BJ (cell line): ENCODE results near the gene KDM4C. TPM values are rescaled to one million over a fixed set of nuclear protein-coding genes. Genes with fewer than 3 reads are reported as not detected.

Experiments
- CTCF ChIA-PET: fragments of 350-600 bp; formaldehyde crosslinking; extraction: SDS; loops from one replicate; lab custom pipeline; 2021; ENCODE audit warnings: antibody characterized with exemption, inconsistent platforms; lab: Yijun Ruan, JAX
- POLR2A ChIA-PET: fragments of 300-600 bp; sonication (Branson Sonifier 250); formaldehyde crosslinking; extraction: SDS; loops from one replicate; lab custom pipeline; 2021; ENCODE audit warnings: antibody characterized with exemption; lab: Charles Lee
- DNase-seq: peaks from one replicate; pipeline ENCODE4 v3.0.0-alpha.2; 2011; ENCODE audit warnings: low read depth
- H3K27me3 ChIP-seq: 2 replicates; pipeline ENCODE4 v1.6.0; 2011; ENCODE audit warnings: low read length; ENCODE audit not compliant: control insufficient read depth, insufficient read depth
- H3K36me3 ChIP-seq: 2 replicates; pipeline ENCODE4 v1.5.1; 2011; ENCODE audit warnings: low read length; ENCODE audit not compliant: control insufficient read depth, insufficient read depth
- H3K4me3 ChIP-seq: 2 replicates; pipeline ENCODE4 v1.5.1; 2011; ENCODE audit warnings: low read depth, mild to moderate bottlenecking, control low read depth, low read length
- polyA plus RNA-seq: library from polyadenylated mRNA; depleted of rRNA; stranded (reverse); fragments of >200 nt; gene quantifications from 2 replicates; pipeline ENCODE4 v1.2.3, GENCODE V29; 2011
- TF ChIP-seq, protein P1 (sequence below): IDR thresholded peaks from 2 replicates; pipeline ENCODE4 v1.5.1; 2011; ENCODE audit warnings: low read depth, mild to moderate bottlenecking, control low read depth, inconsistent platforms, low read length, moderate library complexity; ENCODE audit not compliant: insufficient read depth

Gene KDM4C
- polyA plus RNA-seq, 1 experiment, result 11.3 TPM

DNA sequence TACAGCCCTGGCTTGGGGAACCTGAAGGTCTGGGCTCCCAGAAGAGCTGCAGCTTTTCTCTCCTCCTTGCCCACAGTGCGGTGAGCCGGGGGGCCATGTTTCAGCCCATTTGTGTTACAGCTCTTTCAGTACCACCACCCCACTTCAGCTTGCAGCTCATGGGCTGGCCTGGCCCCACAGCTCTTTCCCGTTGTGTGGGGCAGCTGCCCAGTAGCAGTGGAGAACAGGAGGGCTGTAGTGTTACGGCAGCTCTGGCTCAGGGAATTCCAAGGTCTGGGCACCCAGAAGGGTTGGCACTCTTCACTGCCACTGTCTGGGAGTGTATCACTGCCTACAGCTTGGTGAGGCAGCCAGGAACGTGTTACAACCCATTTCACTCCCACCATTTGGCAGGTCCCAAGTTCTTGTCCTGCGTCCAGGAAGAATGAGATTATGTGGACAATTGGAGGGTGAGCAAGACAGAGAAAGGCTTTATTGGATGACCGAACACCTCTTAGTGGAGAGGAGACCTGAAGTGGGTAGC is 390.5 kb downstream of the KDM4C start:
- no peak for DNase-seq
- ChIA-PET POLR2A (no interaction called here), CTCF (interaction anchor here (0.9 kb wide), 1 partner anchor 8 kb away, joined by 3 read pairs; no protein-coding TSS in a partner anchor)
- Histone ChIP-seq H3K27me3 (no peaks in the 10 kb centered on the region), H3K36me3 (peaks cover 2% of the 10 kb centered on the region), H3K4me3 (no peak overlapping the region)
- TF ChIP-seq, protein P1, sequence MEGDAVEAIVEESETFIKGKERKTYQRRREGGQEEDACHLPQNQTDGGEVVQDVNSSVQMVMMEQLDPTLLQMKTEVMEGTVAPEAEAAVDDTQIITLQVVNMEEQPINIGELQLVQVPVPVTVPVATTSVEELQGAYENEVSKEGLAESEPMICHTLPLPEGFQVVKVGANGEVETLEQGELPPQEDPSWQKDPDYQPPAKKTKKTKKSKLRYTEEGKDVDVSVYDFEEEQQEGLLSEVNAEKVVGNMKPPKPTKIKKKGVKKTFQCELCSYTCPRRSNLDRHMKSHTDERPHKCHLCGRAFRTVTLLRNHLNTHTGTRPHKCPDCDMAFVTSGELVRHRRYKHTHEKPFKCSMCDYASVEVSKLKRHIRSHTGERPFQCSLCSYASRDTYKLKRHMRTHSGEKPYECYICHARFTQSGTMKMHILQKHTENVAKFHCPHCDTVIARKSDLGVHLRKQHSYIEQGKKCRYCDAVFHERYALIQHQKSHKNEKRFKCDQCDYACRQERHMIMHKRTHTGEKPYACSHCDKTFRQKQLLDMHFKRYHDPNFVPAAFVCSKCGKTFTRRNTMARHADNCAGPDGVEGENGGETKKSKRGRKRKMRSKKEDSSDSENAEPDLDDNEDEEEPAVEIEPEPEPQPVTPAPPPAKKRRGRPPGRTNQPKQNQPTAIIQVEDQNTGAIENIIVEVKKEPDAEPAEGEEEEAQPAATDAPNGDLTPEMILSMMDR, result no peak

DNA sequence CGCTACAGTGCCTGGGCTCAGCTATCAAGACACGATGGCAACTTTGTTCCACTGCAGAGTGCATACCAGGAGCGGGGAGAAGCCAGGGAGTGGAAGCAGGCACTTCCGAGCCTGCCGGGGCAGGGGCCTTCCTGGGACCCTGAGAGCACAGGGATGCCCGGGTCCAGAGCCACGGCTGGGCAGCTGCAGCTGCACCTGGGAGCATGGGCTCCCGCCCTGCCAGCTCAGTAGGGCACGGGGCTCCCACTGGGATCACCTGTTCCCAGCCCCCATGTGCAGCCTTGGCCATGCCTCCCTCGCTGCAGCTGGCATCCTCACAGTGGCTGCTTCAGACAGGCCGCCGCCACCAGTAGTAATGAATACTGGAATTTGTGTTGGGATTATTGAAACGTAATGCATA is 391.5 kb downstream of the KDM4C start:
- ChIA-PET POLR2A (no interaction called here), CTCF (interaction anchor here (0.6 to 1.3 kb wide), 2 partner anchors 10 to 76 kb away, joined by 3 read pairs; no protein-coding TSS in a partner anchor)
- H3K36me3 ChIP-seq, result peaks cover 2% of the 10 kb centered on the region
- H3K4me3 ChIP-seq, result no peak overlapping the region
- H3K27me3 ChIP-seq, result no peaks in the 10 kb centered on the region
- TF ChIP-seq, protein P1, result no peak
- DNase-seq, result no peak

DNA sequence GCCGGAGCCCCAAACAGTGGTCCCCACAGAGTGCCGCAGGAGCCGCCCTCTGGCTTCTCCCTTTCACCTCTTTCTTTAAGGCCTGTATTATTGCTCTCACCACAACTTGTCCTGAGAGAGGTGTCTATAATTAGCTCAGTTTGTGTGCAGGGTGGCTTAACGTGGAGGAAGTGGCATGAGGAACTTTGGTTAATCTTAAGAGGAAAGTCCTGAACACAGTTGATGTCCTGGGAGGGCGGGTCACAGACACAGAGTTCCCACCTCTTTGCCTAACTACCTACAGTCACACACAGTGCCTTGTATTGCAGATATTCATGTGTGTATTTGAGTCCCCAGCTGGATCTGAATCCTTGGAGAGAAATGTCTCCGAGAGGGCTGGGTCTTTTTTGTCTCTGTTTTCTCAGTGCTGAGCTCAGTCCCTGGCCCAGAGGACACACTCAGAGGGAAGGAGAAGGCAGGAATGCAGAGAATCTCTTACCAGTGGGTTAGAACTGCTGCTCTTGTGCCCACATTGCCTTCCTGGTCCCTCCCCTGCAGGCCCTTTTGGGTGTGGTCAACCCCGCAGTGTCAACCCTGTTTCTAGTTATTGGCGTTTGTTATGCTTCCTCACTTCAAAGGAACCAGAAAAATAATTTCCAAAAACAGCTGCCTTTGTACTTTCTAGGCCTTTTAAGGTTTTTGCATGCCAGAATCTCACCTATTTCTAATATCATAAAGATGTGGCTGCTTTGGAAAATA is 392.5 kb downstream of the KDM4C start:
- no peak for DNase-seq
- ChIA-PET CTCF (interaction anchor here (1.3 to 1.6 kb wide), 2 partner anchors 9 to 13 kb away, joined by 3 read pairs; no protein-coding TSS in a partner anchor), POLR2A (no interaction called here)
- TF ChIP-seq, protein P1, result no peak
- peaks cover 2% of the 10 kb centered on the region for H3K36me3 ChIP-seq
- H3K27me3 ChIP-seq, result no peaks in the 10 kb centered on the region
- H3K4me3 ChIP-seq, result no peak overlapping the region

DNA sequence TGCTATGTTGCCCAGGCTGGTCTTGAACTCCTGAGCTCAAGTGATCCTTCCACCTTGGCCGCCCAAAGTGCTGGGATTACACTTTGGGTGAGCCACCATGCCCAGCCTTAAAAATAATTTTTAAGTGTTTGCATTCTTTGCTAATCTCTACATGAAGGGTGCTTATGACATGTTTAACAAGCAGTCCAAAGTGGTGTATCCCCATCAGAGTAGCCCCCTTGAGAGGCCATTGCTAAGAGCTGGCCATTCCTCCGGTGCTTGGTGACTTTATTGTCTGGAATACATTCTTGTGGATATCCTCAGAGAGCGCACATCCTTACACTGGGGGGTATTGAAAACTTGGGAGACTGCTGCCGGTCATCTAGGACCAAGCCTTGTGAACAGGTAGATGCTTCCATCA is 395.4 kb downstream of the KDM4C start:
- H3K4me3 ChIP-seq, result no peak overlapping the region
- POLR2A ChIA-PET, result no interaction called here
- TF ChIP-seq, protein P1, result no peak
- no peak for DNase-seq
- CTCF ChIA-PET, result interaction anchor here (1.1 kb wide), 1 partner anchor 14 kb away, joined by 3 read pairs; no protein-coding TSS in a partner anchor
- H3K36me3 ChIP-seq, result no peaks in the 10 kb centered on the region; the same call in none of the 2 replicates
- H3K27me3 ChIP-seq, result no peaks in the 10 kb centered on the region

DNA sequence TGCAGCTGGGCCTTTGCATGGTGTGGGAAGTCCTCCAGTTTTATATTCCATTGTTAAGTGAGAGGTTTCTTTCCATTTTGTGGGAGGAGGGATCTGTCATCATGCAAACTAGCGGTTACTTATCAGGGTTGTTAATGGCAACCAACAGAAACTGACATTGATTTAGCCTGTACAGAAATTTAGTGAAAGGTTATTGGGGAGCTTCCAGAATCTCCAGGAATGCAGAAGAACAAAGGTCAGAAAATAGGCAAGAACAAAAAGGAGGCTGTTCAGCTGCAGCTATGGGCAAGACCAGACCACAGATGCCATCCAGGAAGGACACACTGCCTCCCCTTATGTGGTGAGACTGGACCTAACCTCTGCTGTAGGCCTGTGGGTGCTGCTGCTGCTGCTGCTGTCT is 395.8 kb downstream of the KDM4C start:
- TF ChIP-seq, protein P1, result no peak
- no peaks in the 10 kb centered on the region for H3K36me3 ChIP-seq
- POLR2A ChIA-PET, result no interaction called here
- H3K4me3 ChIP-seq, result no peak overlapping the region
- CTCF ChIA-PET, result interaction anchor here (1.1 kb wide), 1 partner anchor 14 kb away, joined by 3 read pairs; no protein-coding TSS in a partner anchor
- H3K27me3 ChIP-seq, result no peaks in the 10 kb centered on the region
- no peak for DNase-seq
